Memory B cell (primary cell): ENCODE results near the gene ANGPTL2.

ENCODE experiments used
- ATAC-seq: fragments of 150-1000 bp; cut with Tn5 transposase; 2 replicates; pipeline ENCODE4 v1.10.0; 2021; ENCODE audit warnings: low read depth, mild to moderate bottlenecking, moderate library complexity
- DNase-seq, 2 donors: peaks; one replicate each; pipeline ENCODE4 v3.0.0; 2022; ENCODE audit warnings: low spot score in 2 of 2
- H3K27ac Mint-ChIP-seq: one replicate; pipeline ENCODE4 v1.8.0; 2022; ENCODE audit warnings: mild to moderate bottlenecking, moderate library complexity, mixed read lengths
- H3K27me3 Mint-ChIP-seq: one replicate; pipeline ENCODE4 v1.8.0; 2022; ENCODE audit warnings: mixed read lengths
- H3K36me3 Mint-ChIP-seq: one replicate; pipeline ENCODE4 v1.8.0; 2022; ENCODE audit warnings: mild to moderate bottlenecking, mixed read lengths
- H3K4me1 Mint-ChIP-seq: one replicate; pipeline ENCODE4 v1.8.0; 2022; ENCODE audit warnings: mixed read lengths
- H3K4me3 Mint-ChIP-seq: one replicate; pipeline ENCODE4 v1.8.0; 2022; ENCODE audit warnings: mild to moderate bottlenecking, moderate library complexity, mixed read lengths
- H3K9me3 Mint-ChIP-seq: one replicate; pipeline ENCODE4 v1.8.0; 2022; ENCODE audit warnings: mixed read lengths

ANGPTL2 gene

GRCh38 chr9:127136880-127137639 lies 14.6 kb upstream of the ANGPTL2 start:
- H3K36me3 Mint-ChIP-seq = peaks cover 9% of the 10 kb centered on the region
- H3K9me3 Mint-ChIP-seq = no peaks in the 10 kb centered on the region
- ATAC-seq (no peak), DNase-seq (no peak)
- no peak overlapping the region for H3K27ac Mint-ChIP-seq
- no peaks in the 10 kb centered on the region for H3K27me3 Mint-ChIP-seq
- H3K4me1 Mint-ChIP-seq = peaks cover 4% of the 10 kb centered on the region
- H3K4me3 Mint-ChIP-seq = no peak overlapping the region

- DNase-seq = no peak
- H3K27ac Mint-ChIP-seq = no peak overlapping the region
Observed at GRCh38 chr9:127136081-127136879, 13.8 kb upstream of the ANGPTL2 start.

GRCh38 chr9:127135056-127135745 lies 12.8 kb upstream of the ANGPTL2 start:
- no peaks in the 10 kb centered on the region for H3K27me3 Mint-ChIP-seq

More at GRCh38 chr9:127136081-127136879, 13.8 kb upstream of the ANGPTL2 start:
- Mint-ChIP-seq H3K9me3 (no peaks in the 10 kb centered on the region), H3K27me3 (no peaks in the 10 kb centered on the region), H3K4me3 (no peak overlapping the region), H3K36me3 (peaks cover 9% of the 10 kb centered on the region), H3K4me1 (peaks cover 4% of the 10 kb centered on the region)
- no peak for ATAC-seq

GRCh38 chr9:127133739-127134167 lies 11.3 kb upstream of the ANGPTL2 start:
- DNase-seq (no peak), ATAC-seq (no peak)
- H3K4me1 Mint-ChIP-seq = peaks cover 4% of the 10 kb centered on the region
- H3K27ac Mint-ChIP-seq = no peak overlapping the region
- no peaks in the 10 kb centered on the region for H3K9me3 Mint-ChIP-seq
- peaks cover 9% of the 10 kb centered on the region for H3K36me3 Mint-ChIP-seq
- H3K4me3 Mint-ChIP-seq = no peak overlapping the region
- no peaks in the 10 kb centered on the region for H3K27me3 Mint-ChIP-seq

More at GRCh38 chr9:127135056-127135745, 12.8 kb upstream of the ANGPTL2 start:
- H3K36me3 Mint-ChIP-seq = peaks cover 9% of the 10 kb centered on the region
- peaks cover 4% of the 10 kb centered on the region for H3K4me1 Mint-ChIP-seq
- H3K27ac Mint-ChIP-seq = no peak overlapping the region
- ATAC-seq (no peak), DNase-seq (no peak)
- H3K9me3 Mint-ChIP-seq = no peaks in the 10 kb centered on the region
- no peak overlapping the region for H3K4me3 Mint-ChIP-seq

GRCh38 chr9:127132921-127133647 lies 10.6 kb upstream of the ANGPTL2 start:
- ATAC-seq = no peak
- Mint-ChIP-seq H3K36me3 (peaks cover 9% of the 10 kb centered on the region), H3K4me1 (peaks cover 4% of the 10 kb centered on the region), H3K9me3 (no peaks in the 10 kb centered on the region), H3K27me3 (no peaks in the 10 kb centered on the region), H3K4me3 (no peak overlapping the region), H3K27ac (no peak overlapping the region)
- DNase-seq = no peak

GRCh38 chr9:127132375-127132774 lies 9.9 kb upstream of the ANGPTL2 start:
- H3K4me1 Mint-ChIP-seq = peaks cover 4% of the 10 kb centered on the region
- peaks cover 9% of the 10 kb centered on the region for H3K36me3 Mint-ChIP-seq
- no peaks in the 10 kb centered on the region for H3K27me3 Mint-ChIP-seq
- H3K9me3 Mint-ChIP-seq = no peaks in the 10 kb centered on the region
- DNase-seq (no peak), ATAC-seq (no peak)
- no peak overlapping the region for H3K4me3 Mint-ChIP-seq
- no peak overlapping the region for H3K27ac Mint-ChIP-seq

- no peak for DNase-seq
- Mint-ChIP-seq H3K27me3 (no peaks in the 10 kb centered on the region), H3K4me3 (no peak overlapping the region), H3K9me3 (no peaks in the 10 kb centered on the region), H3K4me1 (peaks cover 6% of the 10 kb centered on the region), H3K27ac (no peak overlapping the region), H3K36me3 (peaks cover 9% of the 10 kb centered on the region)
- ATAC-seq = no peak
Observed at GRCh38 chr9:127131871-127132270, 9.4 kb upstream of the ANGPTL2 start.

- Mint-ChIP-seq H3K27me3 (no peaks in the 10 kb centered on the region), H3K4me3 (no peak overlapping the region), H3K27ac (no peak overlapping the region), H3K36me3 (peaks cover 9% of the 10 kb centered on the region), H3K4me1 (peaks cover 7% of the 10 kb centered on the region), H3K9me3 (no peaks in the 10 kb centered on the region)
- ATAC-seq (no peak), DNase-seq (no peak)
Observed at GRCh38 chr9:127130661-127131538, 8.5 kb upstream of the ANGPTL2 start.

- Mint-ChIP-seq H3K9me3 (no peaks in the 10 kb centered on the region), H3K27me3 (no peaks in the 10 kb centered on the region), H3K27ac (no peak overlapping the region), H3K4me3 (no peak overlapping the region), H3K36me3 (peaks cover 7% of the 10 kb centered on the region), H3K4me1 (peaks cover 7% of the 10 kb centered on the region)
- DNase-seq (no peak), ATAC-seq (no peak)
Observed at GRCh38 chr9:127130235-127130634, 7.8 kb upstream of the ANGPTL2 start.

GRCh38 chr9:127129718-127130085 lies 7.3 kb upstream of the ANGPTL2 start:
- H3K9me3 Mint-ChIP-seq = no peaks in the 10 kb centered on the region
- H3K4me1 Mint-ChIP-seq = peaks cover 7% of the 10 kb centered on the region
- H3K27ac Mint-ChIP-seq = no peak overlapping the region
- no peaks in the 10 kb centered on the region for H3K27me3 Mint-ChIP-seq
- no peak for ATAC-seq
- no peak overlapping the region for H3K4me3 Mint-ChIP-seq
- peaks cover 7% of the 10 kb centered on the region for H3K36me3 Mint-ChIP-seq
- no peak for DNase-seq

GRCh38 chr9:127129073-127129717 lies 6.8 kb upstream of the ANGPTL2 start:
- Mint-ChIP-seq H3K4me3 (no peak overlapping the region), H3K36me3 (peaks cover 5% of the 10 kb centered on the region)
- DNase-seq = no peak

GRCh38 chr9:127128341-127129072 lies 6.1 kb upstream of the ANGPTL2 start:
- peaks cover 7% of the 10 kb centered on the region for H3K36me3 Mint-ChIP-seq
- no peaks in the 10 kb centered on the region for H3K27me3 Mint-ChIP-seq
- H3K27ac Mint-ChIP-seq = no peak overlapping the region
- H3K4me1 Mint-ChIP-seq = peaks cover 7% of the 10 kb centered on the region
- no peak overlapping the region for H3K4me3 Mint-ChIP-seq
- DNase-seq = no peak
- no peaks in the 10 kb centered on the region for H3K9me3 Mint-ChIP-seq
- ATAC-seq = no peak

More at GRCh38 chr9:127129073-127129717, 6.8 kb upstream of the ANGPTL2 start:
- Mint-ChIP-seq H3K9me3 (no peaks in the 10 kb centered on the region), H3K4me1 (peaks cover 7% of the 10 kb centered on the region), H3K27ac (no peak overlapping the region), H3K27me3 (no peaks in the 10 kb centered on the region)
- no peak for ATAC-seq
